Naive thymus-derived CD4-positive, alpha-beta T cell (primary cell): Measurements from ENCODE around the gene SECTM1. TPM values are rescaled to one million over a fixed set of nuclear protein-coding genes. Genes with fewer than 3 reads are reported as not detected.

ENCODE experiments used
- ATAC-seq: fragments of 150-1000 bp; cut with Tn5 transposase; 2 replicates; pipeline ENCODE4 v1.10.0; 2021; ENCODE audit warnings: mild to moderate bottlenecking, moderate library complexity
- CTCF ChIA-PET: fragments of 350-600 bp; sonication (Branson Sonifier 250); formaldehyde crosslinking; loops from one replicate; lab custom pipeline; 2021; ENCODE audit warnings: antibody characterized with exemption; lab: Charles Lee
- POLR2A ChIA-PET: fragments of 350-600 bp; sonication (Branson Sonifier 250); formaldehyde crosslinking; loops from one replicate; lab custom pipeline; 2021; ENCODE audit warnings: antibody characterized with exemption, inconsistent platforms; lab: Charles Lee
- DNase-seq, 9 donors: peaks; one replicate each; pipeline versions ENCODE4 v3.0.0 to v3.0.0-alpha.2; 2020 to 2022; ENCODE audit warnings: mixed read lengths in 1 of 9
- H3K27ac ChIP-seq: one replicate; pipeline ENCODE4 v1.7.0; 2013; ENCODE audit warnings: mild to moderate bottlenecking, low read depth, low read length, moderate library complexity
- H3K27me3 ChIP-seq, 2 donors: one replicate each; pipeline ENCODE4 v1.7.0; 2013; ENCODE audit warnings: low read length in 2 of 2, mild to moderate bottlenecking in 2 of 2, moderate library complexity in 2 of 2; ENCODE audit not compliant: control insufficient read depth in 2 of 2, insufficient read depth in 2 of 2
- H3K36me3 ChIP-seq, 3 experiments: 1 replicate in 2 of 3; 2 replicates in 1 of 3; pipeline ENCODE4 v1.7.0; 2013; ENCODE audit warnings: low read length in 3 of 3, mild to moderate bottlenecking in 3 of 3, moderate library complexity in 1 of 3; ENCODE audit not compliant: insufficient read depth in 3 of 3, control insufficient read depth in 2 of 3
- H3K4me1 ChIP-seq, 2 donors: one replicate each; pipeline ENCODE4 v1.7.0; 2013; ENCODE audit warnings: low read length in 2 of 2, mild to moderate bottlenecking in 2 of 2, moderate library complexity in 1 of 2; ENCODE audit not compliant: control insufficient read depth in 2 of 2, insufficient read depth in 2 of 2
- H3K4me3 ChIP-seq: 2 replicates; pipeline ENCODE4 v1.7.0; 2013; ENCODE audit warnings: mild to moderate bottlenecking, low read length
- H3K9me3 ChIP-seq, 3 experiments: 1 replicate in 2 of 3; 2 replicates in 1 of 3; pipeline ENCODE4 v1.7.0; 2013; ENCODE audit warnings: low read length in 3 of 3; ENCODE audit not compliant: control insufficient read depth in 2 of 3
- H3K27ac Mint-ChIP-seq, 9 donors: one replicate each; pipeline ENCODE4 v1.8.0; 2020 to 2022; ENCODE audit warnings: mixed read lengths in 9 of 9, mild to moderate bottlenecking in 8 of 9, moderate library complexity in 5 of 9, inconsistent platforms in 2 of 9
- H3K27me3 Mint-ChIP-seq, 5 donors: one replicate each; pipeline ENCODE4 v1.8.0; 2021 to 2022; ENCODE audit warnings: mixed read lengths in 5 of 5, mild to moderate bottlenecking in 1 of 5
- H3K36me3 Mint-ChIP-seq, 5 donors: one replicate each; pipeline ENCODE4 v1.8.0; 2020 to 2022; ENCODE audit warnings: mixed read lengths in 5 of 5, mild to moderate bottlenecking in 3 of 5, inconsistent platforms in 1 of 5
- H3K4me1 Mint-ChIP-seq, 7 donors: one replicate each; pipeline ENCODE4 v1.8.0; 2020 to 2022; ENCODE audit warnings: mixed read lengths in 7 of 7, mild to moderate bottlenecking in 3 of 7, inconsistent platforms in 1 of 7
- H3K4me3 Mint-ChIP-seq, 10 donors: one replicate each; pipeline ENCODE4 v1.8.0; 2020 to 2022; ENCODE audit warnings: mild to moderate bottlenecking in 10 of 10, mixed read lengths in 10 of 10, moderate library complexity in 6 of 10, inconsistent platforms in 2 of 10
- H3K9me3 Mint-ChIP-seq, 11 donors: one replicate each; pipeline ENCODE4 v1.8.0; 2020 to 2022; ENCODE audit warnings: mixed read lengths in 11 of 11, mild to moderate bottlenecking in 4 of 11, inconsistent platforms in 1 of 11, moderate library complexity in 1 of 11
- intact Hi-C, 2 donors: fragments of 100-400 bp; cut with micrococcal nuclease; formaldehyde crosslinking; loops; one replicate each; pipeline ENCODE4 v1.15.1; 2023
- polyA plus RNA-seq, 2 donors: library from polyadenylated mRNA; unstranded; fragments of 300-500 nt; fragmentation: Illumina TruSeq; gene quantifications; one replicate each; pipeline ENCODE4 v1.2.3, GENCODE V29; 2021
- total RNA-seq, 6 experiments: library from RNA in 5 of 6; stranded (reverse) in 5 of 6; gene quantifications; 1 replicate in 5 of 6; 2 replicates in 1 of 6; pipeline ENCODE4 v1.2.3 and lab custom pipeline; 2021 to 2026

The SECTM1 gene
- total and polyA plus RNA-seq, 7 experiments from 2014 or later: 1.5 to 32.4 (median 3.2) TPM

DNA sequence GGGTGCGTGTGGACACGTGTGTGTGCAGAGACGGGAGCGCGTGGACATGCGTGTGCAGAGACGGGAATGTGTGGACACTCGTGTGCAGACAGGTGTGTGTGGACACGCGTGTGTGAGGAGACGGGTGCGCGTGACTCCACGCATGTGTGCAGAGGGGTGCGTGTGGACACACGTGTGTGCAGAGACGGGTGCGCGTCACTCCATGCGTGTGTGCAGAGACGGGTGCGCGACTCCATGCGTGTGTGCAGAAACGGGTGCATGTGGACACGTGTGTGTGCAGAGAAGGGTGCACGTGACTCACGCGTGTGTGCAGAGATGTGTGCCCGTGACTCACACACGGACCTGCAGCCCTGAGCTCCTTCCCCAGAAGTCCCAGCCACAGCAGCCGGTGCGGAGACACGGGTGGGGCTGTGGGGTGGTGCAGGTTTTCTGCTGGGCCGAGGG is 13.9 kb downstream of the SECTM1 start:
- H3K9me3 ChIP-seq: no peaks in the 10 kb centered on the region
- peaks cover 20% of the 10 kb centered on the region in 2 donors for H3K4me1 ChIP-seq
- H3K27me3 ChIP-seq: no peaks in the 10 kb centered on the region
- no peak overlapping the region for H3K4me3 Mint-ChIP-seq
- no peak overlapping the region for H3K27ac ChIP-seq
- ATAC-seq (no peak), DNase-seq (no peak)
- H3K4me3 ChIP-seq: no peak overlapping the region
- peaks cover 8 to 31% (median 16%) of the 10 kb centered on the region in 7 donors for H3K4me1 Mint-ChIP-seq
- H3K27ac Mint-ChIP-seq: no peak overlapping the region
- no peaks in the 10 kb centered on the region for H3K27me3 Mint-ChIP-seq
- ChIA-PET POLR2A (interaction anchor here (5.3 kb wide), 1 partner anchor 18 kb away, joined by 34 read pairs; no protein-coding TSS in a partner anchor), CTCF (interaction anchor here (1.0 kb wide), 1 partner anchor 114 kb away, joined by 3 read pairs; no protein-coding TSS in a partner anchor)
- intact Hi-C loops: loop anchor here (2.0 kb wide), 2 partner anchors 75 to 193 kb away; no protein-coding TSS in a partner anchor
- peaks cover 0 to 11% (median 0%) of the 10 kb centered on the region in 5 donors for H3K36me3 Mint-ChIP-seq
- peaks cover 0 to 26% (median 0%) of the 10 kb centered on the region in 3 experiments for H3K36me3 ChIP-seq
- no peaks in the 10 kb centered on the region for H3K9me3 Mint-ChIP-seq

DNA sequence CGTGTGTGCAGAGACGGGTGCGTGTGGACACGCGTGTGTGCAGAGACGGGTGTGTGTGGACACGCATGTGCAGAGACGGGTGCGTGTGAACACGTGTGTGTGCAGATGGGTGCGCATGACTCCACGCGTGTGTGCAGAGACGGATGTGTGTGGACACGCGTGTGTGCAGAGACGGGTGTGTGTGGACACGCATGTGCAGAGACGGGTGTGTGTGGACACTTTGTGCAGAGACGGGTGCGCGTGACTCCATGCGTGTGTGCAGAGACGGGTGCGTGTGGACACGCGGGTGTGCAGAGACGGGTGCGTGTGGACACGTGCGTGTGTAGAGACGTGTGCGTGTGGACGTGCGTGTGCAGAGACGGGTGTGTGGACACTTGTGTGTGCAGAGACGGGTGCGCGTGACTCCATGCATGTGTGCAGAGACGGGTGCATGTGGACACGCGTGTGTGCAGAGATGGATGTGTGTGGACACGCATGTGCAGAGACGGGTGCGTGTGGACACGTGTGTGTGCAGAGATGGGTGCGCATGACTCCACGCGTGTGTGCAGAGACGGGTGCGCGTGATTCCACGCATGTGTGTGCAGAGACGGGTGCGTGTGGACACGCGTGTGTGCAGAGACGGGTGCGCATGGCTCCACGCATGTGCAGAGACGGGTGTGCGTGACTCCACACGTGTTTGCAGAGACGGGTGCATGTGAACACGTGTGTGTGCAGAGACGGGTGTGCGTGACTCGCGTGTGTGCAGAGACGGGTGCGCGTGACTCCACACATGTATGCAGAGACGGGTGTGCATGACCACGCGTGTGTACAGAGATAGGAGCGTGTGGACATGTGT is 14.6 kb downstream of the SECTM1 start:
- Histone ChIP-seq H3K9me3 (no peaks in the 10 kb centered on the region), H3K36me3 (peaks cover 0 to 33% (median 0%) of the 10 kb centered on the region in 3 experiments), H3K27me3 (no peaks in the 10 kb centered on the region), H3K4me3 (no peak overlapping the region), H3K27ac (no peak overlapping the region), H3K4me1 (peaks cover 20% of the 10 kb centered on the region in 2 donors)
- DNase-seq (no peak), ATAC-seq (no peak)
- CTCF ChIA-PET: interaction anchor here (1.0 kb wide), 1 partner anchor 113 kb away, joined by 3 read pairs; no protein-coding TSS in a partner anchor
- POLR2A ChIA-PET: interaction anchor here (5.3 kb wide), 1 partner anchor 17 kb away, joined by 34 read pairs; no protein-coding TSS in a partner anchor
- Mint-ChIP-seq H3K4me1 (peaks cover 10 to 30% (median 14%) of the 10 kb centered on the region in 7 donors), H3K27me3 (no peaks in the 10 kb centered on the region), H3K27ac (no peak overlapping the region), H3K36me3 (peaks cover 0 to 12% (median 0%) of the 10 kb centered on the region in 5 donors), H3K4me3 (no peak overlapping the region), H3K9me3 (no peaks in the 10 kb centered on the region)
- intact Hi-C loops: no loop called here

- no peaks in the 10 kb centered on the region for H3K9me3 ChIP-seq
- ChIA-PET POLR2A (interaction anchor here (0.6 to 12.6 kb wide), 9 partner anchors 15 to 690 kb away, joined by 3 to 237 read pairs (median 5); partner anchors contain the start of gene SECTM1), CTCF (interaction anchor here (0.7 to 3.5 kb wide), 3 partner anchors 18 to 117 kb away, joined by 3 to 61 read pairs (median 3); no protein-coding TSS in a partner anchor)
- H3K36me3 ChIP-seq: peaks cover 0 to 39% (median 0%) of the 10 kb centered on the region in 3 experiments
- DNase-seq (peak in 1 of 9 donors; percentile 7), ATAC-seq (no peak)
- no peak overlapping the region for H3K27ac Mint-ChIP-seq
- peaks cover 17 to 30% (median 19%) of the 10 kb centered on the region in 7 donors for H3K4me1 Mint-ChIP-seq
- no peaks in the 10 kb centered on the region for H3K27me3 ChIP-seq
- H3K27ac ChIP-seq: peak overlapping the region; percentile 91
- peaks cover 0 to 17% (median 4%) of the 10 kb centered on the region in 5 donors for H3K36me3 Mint-ChIP-seq
- H3K4me3 ChIP-seq: no peak overlapping the region
- peaks cover 20% of the 10 kb centered on the region in 2 donors for H3K4me1 ChIP-seq
- H3K9me3 Mint-ChIP-seq: no peaks in the 10 kb centered on the region
- no peak overlapping the region for H3K4me3 Mint-ChIP-seq
- intact Hi-C loops: no loop called here
- H3K27me3 Mint-ChIP-seq: no peaks in the 10 kb centered on the region
Measured at GRCh38 chr17:82318169-82318498, 15.4 kb downstream of the SECTM1 start.

GRCh38 chr17:82317394-82318168 is 16.0 kb downstream of the SECTM1 start, which contains the start of gene CD7:
TSS of gene CD7 (minus strand) at chr17:82317608. CDS start at chr17:82317495, 113 bp downstream.
- Mint-ChIP-seq H3K36me3 (peaks cover 0 to 17% (median 4%) of the 10 kb centered on the region in 5 donors), H3K4me3 (peak within 1 kb of the TSS in 6 of 10 donors; percentile 88 to 99 (median 97)), H3K27ac (peak within 1 kb of the TSS in 6 of 9 donors; percentile 66 to 97 (median 90)), H3K27me3 (no peaks in the 10 kb centered on the region), H3K9me3 (no peaks in the 10 kb centered on the region), H3K4me1 (peaks cover 17 to 26% (median 19%) of the 10 kb centered on the region in 7 donors)
- Histone ChIP-seq H3K4me1 (peaks cover 20% of the 10 kb centered on the region in 2 donors), H3K27ac (peak within 1 kb of the TSS; percentile 91), H3K36me3 (peaks cover 0 to 39% (median 0%) of the 10 kb centered on the region in 3 experiments), H3K27me3 (no peaks in the 10 kb centered on the region), H3K9me3 (no peaks in the 10 kb centered on the region), H3K4me3 (peak within 1 kb of the TSS; percentile 91)
- DNase-seq (peak in 8 of 9 donors; percentile 67 to 77 (median 76)), ATAC-seq (peak; percentile 83)
- ChIA-PET CTCF (interaction anchor here (0.7 to 3.5 kb wide), 11 partner anchors 8 to 292 kb away, joined by 3 to 61 read pairs (median 3); partner anchors contain the start of gene SLC16A3), POLR2A (interaction anchor here (0.6 to 12.6 kb wide), 14 partner anchors 8 to 689 kb away, joined by 3 to 237 read pairs (median 4); partner anchors contain the start of gene SECTM1)
- intact Hi-C loops: loop anchor here (1.0 to 2.0 kb wide), 6 partner anchors 14 to 79 kb away; partner anchors contain the start of genes CSNK1D (in 1 of the 2) and SECTM1 (in 1 of the 2)

GRCh38 chr17:82316651-82317393 is 16.7 kb downstream of the SECTM1 start:
- peak overlapping the region; percentile 91 for H3K4me3 ChIP-seq
- peak overlapping the region; percentile 91 for H3K27ac ChIP-seq
- Mint-ChIP-seq H3K4me3 (peak overlapping the region in 6 of 10 donors; percentile 88 to 99 (median 97)), H3K4me1 (peaks cover 17 to 24% (median 19%) of the 10 kb centered on the region in 7 donors), H3K27me3 (no peaks in the 10 kb centered on the region), H3K9me3 (no peaks in the 10 kb centered on the region), H3K27ac (peak overlapping the region in 6 of 9 donors; percentile 66 to 97 (median 90)), H3K36me3 (peaks cover 0 to 17% (median 4%) of the 10 kb centered on the region in 5 donors)
- peaks cover 17 to 20% of the 10 kb centered on the region in 2 donors for H3K4me1 ChIP-seq
- peaks cover 0 to 39% (median 0%) of the 10 kb centered on the region in 3 experiments for H3K36me3 ChIP-seq
- H3K27me3 ChIP-seq: no peaks in the 10 kb centered on the region
- ATAC-seq (peak; percentile 19), DNase-seq (peak in 3 of 9 donors; percentile 39 to 50 (median 48))
- ChIA-PET POLR2A (interaction anchor here (0.8 to 12.6 kb wide), 14 partner anchors 8 to 290 kb away, joined by 3 to 237 read pairs (median 4); partner anchors contain the start of gene SECTM1), CTCF (interaction anchor here (0.7 to 3.5 kb wide), 12 partner anchors 7 to 293 kb away, joined by 3 to 61 read pairs (median 4); partner anchors contain the start of gene SLC16A3)
- intact Hi-C loops: loop anchor here (1.0 to 2.0 kb wide), 6 partner anchors 14 to 78 kb away; partner anchors contain the start of genes CSNK1D (in 1 of the 2) and SECTM1 (in 1 of the 2)
- no peaks in the 10 kb centered on the region for H3K9me3 ChIP-seq
